IMR-90 (cell line): ENCODE data around the gene SDK1. TPM values are rescaled to one million over a fixed set of nuclear protein-coding genes. Genes with fewer than 3 reads are reported as not detected.

ENCODE experiments used
- ATAC-seq: fragments of 200-7000 bp; cut with Tn5 transposase; 2 replicates; pipeline ENCODE4 v1.9.1; 2020; ENCODE audit warnings: low read depth, mild to moderate bottlenecking, moderate library complexity
- BruUV-seq: library from RNA; stranded (reverse); fragments of 400-500 nt; replicated peaks from 2 replicates; lab custom pipeline; 2021; lab: Mats Ljungman, UMichigan
- CTCF ChIA-PET: fragments of 300-600 bp; formaldehyde crosslinking; extraction: SDS; loops from one replicate; lab custom pipeline; 2021; ENCODE audit warnings: antibody characterized with exemption; lab: Yijun Ruan, JAX
- POLR2A ChIA-PET: fragments of 300-600 bp; sonication (Branson Sonifier 250); formaldehyde crosslinking; loops from one replicate; lab custom pipeline; 2022; ENCODE audit warnings: antibody characterized with exemption; ENCODE audit not compliant: unreplicated experiment; lab: Charles Lee
- DNase-seq: peaks from one replicate; pipeline ENCODE4 v3.0.0; 2013
- H2AFZ ChIP-seq: replicated peaks from 2 replicates; pipeline ENCODE3; 2013; ENCODE audit warnings: low read length, mild to moderate bottlenecking; ENCODE audit not compliant: poor library complexity
- H2AK5ac ChIP-seq: 2 replicates; pipeline ENCODE4 v1.6.1; 2013; ENCODE audit warnings: low read depth, low read length, inconsistent platforms
- H2AK9ac ChIP-seq: replicated peaks from 2 replicates; pipeline ENCODE3; 2013; ENCODE audit warnings: mild to moderate bottlenecking, low read depth, low read length, moderate library complexity; ENCODE audit not compliant: poor library complexity
- H2BK120ac ChIP-seq: 2 replicates; pipeline ENCODE4 v1.6.1; 2013; ENCODE audit warnings: low read depth, low read length, inconsistent platforms
- H2BK15ac ChIP-seq: 3 replicates; pipeline ENCODE4 v1.6.1; 2013; ENCODE audit warnings: low read depth, low read length, inconsistent platforms
- H2BK20ac ChIP-seq: 2 replicates; pipeline ENCODE4 v1.6.1; 2013; ENCODE audit warnings: low read depth, mild to moderate bottlenecking, inconsistent platforms, low read length, moderate library complexity
- H2BK5ac ChIP-seq: 2 replicates; pipeline ENCODE4 v1.6.1; 2013; ENCODE audit warnings: mild to moderate bottlenecking, low read depth, low read length, inconsistent platforms; ENCODE audit not compliant: poor library complexity, severe bottlenecking
- H3K14ac ChIP-seq: replicated peaks from 2 replicates; pipeline ENCODE4 v1.6.1; 2013; ENCODE audit warnings: low read depth, low read length, inconsistent platforms
- H3K18ac ChIP-seq: 2 replicates; pipeline ENCODE4 v1.6.1; 2013; ENCODE audit warnings: low read depth, low read length, control low read depth
- H3K23ac ChIP-seq: 2 replicates; pipeline ENCODE4 v1.6.1; 2013; ENCODE audit warnings: low read depth, low read length, inconsistent platforms
- H3K27ac ChIP-seq: 2 replicates; pipeline ENCODE4 v1.5.1; 2013; ENCODE audit warnings: mild to moderate bottlenecking, control low read depth, low read length; ENCODE audit not compliant: insufficient read depth
- H3K27me3 ChIP-seq: 2 replicates; pipeline ENCODE4 v1.6.1; 2013; ENCODE audit warnings: low read length; ENCODE audit not compliant: control insufficient read depth, insufficient read depth
- H3K36me3 ChIP-seq: 2 replicates; pipeline ENCODE4 v1.6.1; 2013; ENCODE audit warnings: low read length, mixed read lengths; ENCODE audit not compliant: control insufficient read depth, insufficient read depth
- H3K4ac ChIP-seq: 2 replicates; pipeline ENCODE4 v1.6.1; 2013; ENCODE audit warnings: low read depth, low read length, inconsistent platforms
- H3K4me1 ChIP-seq: 2 replicates; pipeline ENCODE4 v1.6.1; 2013; ENCODE audit warnings: low read length, mixed read lengths; ENCODE audit not compliant: control insufficient read depth, insufficient read depth
- H3K4me2 ChIP-seq: 2 replicates; pipeline ENCODE4 v1.6.1; 2013; ENCODE audit warnings: low read depth, mild to moderate bottlenecking, control low read depth, low read length, moderate library complexity
- H3K4me3 ChIP-seq: 2 replicates; pipeline ENCODE4 v1.5.1; 2013; ENCODE audit warnings: low read depth, mild to moderate bottlenecking, control low read depth, low read length, moderate library complexity; ENCODE audit not compliant: insufficient read depth
- H3K56ac ChIP-seq: 2 replicates; pipeline ENCODE4 v1.6.1; 2013; ENCODE audit warnings: low read length, inconsistent platforms; ENCODE audit not compliant: insufficient read depth; ENCODE audit errors: extremely low read depth
- H3K79me1 ChIP-seq, 2 experiments: 2 replicates each; pipeline ENCODE4 v1.6.1; 2013; ENCODE audit warnings: low read length in 2 of 2, inconsistent platforms in 1 of 2, low read depth in 1 of 2
- H3K9ac ChIP-seq: 2 replicates; pipeline ENCODE4 v1.6.1; 2013; ENCODE audit warnings: low read depth, low read length, control low read depth
- H3K9me1 ChIP-seq: 2 replicates; pipeline ENCODE4 v1.6.1; 2013; ENCODE audit warnings: low read length, inconsistent platforms; ENCODE audit not compliant: insufficient read depth
- H3K9me3 ChIP-seq: 2 replicates; pipeline ENCODE4 v1.6.1; 2013; ENCODE audit warnings: low read length; ENCODE audit not compliant: control insufficient read depth, insufficient read depth
- H4K20me1 ChIP-seq: 2 replicates; pipeline ENCODE4 v1.6.1; 2013; ENCODE audit warnings: low read length, inconsistent platforms; ENCODE audit not compliant: insufficient read depth
- H4K5ac ChIP-seq: 2 replicates; pipeline ENCODE4 v1.6.1; 2013; ENCODE audit warnings: mild to moderate bottlenecking, low read depth, low read length, control low read depth
- H4K8ac ChIP-seq, 2 experiments: 2 replicates each; pipeline ENCODE4 v1.6.1; 2013; ENCODE audit warnings: low read depth in 2 of 2, low read length in 2 of 2, control low read depth in 1 of 2, inconsistent platforms in 1 of 2
- H4K91ac ChIP-seq: 2 replicates; pipeline ENCODE4 v1.6.1; 2013; ENCODE audit warnings: low read depth, low read length, inconsistent platforms; ENCODE audit not compliant: insufficient read depth
- BHLHE40 ChIP-seq: fragments of 150-350 bp; IDR thresholded peaks from 2 replicates; pipeline ENCODE4 v1.6.1; 2016; ENCODE audit warnings: mild to moderate bottlenecking, low read depth, low read length
- CEBPB ChIP-seq: IDR thresholded peaks from 2 replicates; pipeline ENCODE4 v1.6.1; 2012; ENCODE audit warnings: low read depth, low read length, improper control_type of control experiment
- ELK1 ChIP-seq: fragments of 150-350 bp; IDR thresholded peaks from 2 replicates; pipeline ENCODE4 v1.6.1; 2016; ENCODE audit warnings: low read depth, mild to moderate bottlenecking, low read length, moderate library complexity, borderline replicate concordance
- FOS ChIP-seq: fragments of 150-350 bp; IDR thresholded peaks from 2 replicates; pipeline ENCODE4 v1.6.1; 2016; ENCODE audit warnings: low read depth, low read length
- RFX5 ChIP-seq: IDR thresholded peaks from 2 replicates; pipeline ENCODE4 v1.8.0; 2012; ENCODE audit warnings: low read depth, mild to moderate bottlenecking, low read length, moderate library complexity
- USF2 ChIP-seq: fragments of 150-350 bp; IDR thresholded peaks from 2 replicates; pipeline ENCODE4 v1.6.1; 2017; ENCODE audit warnings: mild to moderate bottlenecking, antibody characterized with exemption, low read length, low read depth
- WGBS, 2 experiments: methylation state at CpG; one replicate each; pipeline versions ENCODE4 v1.1.5 to v1.1.7; 2013; ENCODE audit warnings: missing lambda C conversion rate in 2 of 2; ENCODE audit not compliant: insufficient read length in 1 of 2; ENCODE audit errors: extremely low coverage in 2 of 2; 5-methylcytosine and 5-hydroxymethylcytosine counted together
- dilution Hi-C: fragments of 300-500 bp; cut with HindIII; formaldehyde crosslinking; loops from one replicate; pipeline ENCODE4 v1.14.3; 2018; ENCODE audit warnings: low sequenced_read_pairs; ENCODE audit not compliant: unreplicated experiment
- in situ Hi-C: fragments of 300-500 bp; cut with MboI; formaldehyde crosslinking; loops from 3 replicates; pipeline ENCODE4 v1.14.3; 2019; ENCODE audit warnings: low sequenced_read_pairs, inconsistent platforms, mixed read lengths
- intact Hi-C: fragments of 100-400 bp; cut with micrococcal nuclease; formaldehyde crosslinking; loops from 2 replicates; pipeline ENCODE4 v1.10.0; 2022
- polyA plus RNA-seq, 3 experiments: library from polyadenylated mRNA; depleted of rRNA; stranded (reverse); fragments of >200 nt; gene quantifications; 2 replicates each; pipeline ENCODE4 v1.2.3, GENCODE V29; 2012; ENCODE audit warnings: low replicate concordance in 1 of 3
- total RNA-seq: library from RNA; depleted of rRNA; stranded (reverse); fragments of >200 nt; gene quantifications from 2 replicates; pipeline ENCODE4 v1.2.3, GENCODE V29; 2012

SDK1 gene
- total and polyA plus RNA-seq, 2 of the 4 experiments (the other 2 are of a cell fraction), result 1.5 to 1.6 TPM

- H3K36me3 ChIP-seq, result no peaks in the 10 kb centered on the region
Observed at GRCh38 chr7:4297918-4298219, 996.8 kb downstream of the SDK1 start.

More at GRCh38 chr7:4297918-4298219, 996.8 kb downstream of the SDK1 start:
- no peak overlapping the region for H2BK120ac ChIP-seq
- ATAC-seq (no peak), DNase-seq (no peak)
- no peak overlapping the region for H4K5ac ChIP-seq
- H3K27me3 ChIP-seq, result no peaks in the 10 kb centered on the region
- intact Hi-C loops (no loop called here), in situ Hi-C loops (no loop called here), dilution Hi-C loops (no loop called here)
- peaks cover 24% of the 10 kb centered on the region for H3K9me3 ChIP-seq
- no peaks in the 10 kb centered on the region for H3K4me1 ChIP-seq
- H2AFZ ChIP-seq, result no peak overlapping the region
- no peak overlapping the region for H3K4me2 ChIP-seq
- no peak overlapping the region for H3K27ac ChIP-seq
- H3K23ac ChIP-seq, result no peak overlapping the region
- H3K14ac ChIP-seq, result no peak overlapping the region
- H3K79me1 ChIP-seq, result no peaks in the 10 kb centered on the region
- no peak overlapping the region for H3K18ac ChIP-seq
- 71% methylated on average over 1 of the region's 5 CpGs; no CpG with 5 or more reads in 1 of the 2 experiments for WGBS, 2 experiments
- no peak overlapping the region for H3K9ac ChIP-seq
- no peak overlapping the region for H3K4me3 ChIP-seq
- ChIA-PET POLR2A (no interaction called here), CTCF (no interaction called here)
- no peak overlapping the region for H2AK9ac ChIP-seq
- no peak overlapping the region for H3K56ac ChIP-seq
- no peak overlapping the region for H2AK5ac ChIP-seq
- H2BK5ac ChIP-seq, result no peak overlapping the region
- no peak overlapping the region for H3K4ac ChIP-seq
- no TSS peak for BruUV-seq
- no peak for TF ChIP-seq USF2
- TF ChIP-seq BHLHE40, result no peak
- no peak for TF ChIP-seq RFX5
- no peak for TF ChIP-seq ELK1
- no peak for TF ChIP-seq FOS
- no peak for TF ChIP-seq CEBPB
- no peaks in the 10 kb centered on the region for H4K20me1 ChIP-seq
- H2BK20ac ChIP-seq, result no peak overlapping the region
- no peak overlapping the region for H2BK15ac ChIP-seq
- no peaks in the 10 kb centered on the region for H3K9me1 ChIP-seq
- H4K8ac ChIP-seq, result no peak overlapping the region
- H4K91ac ChIP-seq, result no peak overlapping the region
